Measurements from ENCODE around the gene IQCM.

IQCM gene

GRCh38 chr4:149815743-149816142, at the start of gene IQCM:
TSS of gene IQCM (minus strand) at chr4:149815843. CDS start at chr4:149742691, 73,152 bp downstream.
- no peak for DNase-seq

GRCh38 chr4:149857446-149857845, 41.8 kb upstream of the IQCM start:
- DNase-seq, result no peak

GRCh38 chr4:149845743-149846142, 30.1 kb upstream of the IQCM start:
- DNase-seq, result peak; percentile 91

- DNase-seq, result no peak
These were observed 26.0 kb upstream of the IQCM start for GRCh38 chr4:149841686-149842085.

- DNase-seq, result no peak
These were observed 22.4 kb upstream of the IQCM start for GRCh38 chr4:149838036-149838435.

GRCh38 chr4:149836546-149836945, 20.9 kb upstream of the IQCM start:
- DNase-seq, result no peak

GRCh38 chr4:149835280-149835679, 19.6 kb upstream of the IQCM start:
- DNase-seq, result no peak

- DNase-seq, result no peak
These were observed 16.1 kb upstream of the IQCM start for GRCh38 chr4:149831656-149832208.

GRCh38 chr4:149830823-149831222, 15.2 kb upstream of the IQCM start:
- DNase-seq, result no peak

GRCh38 chr4:149825336-149825735, 9.7 kb upstream of the IQCM start:
- DNase-seq, result no peak

- DNase-seq, result no peak
These were observed 8.2 kb upstream of the IQCM start for GRCh38 chr4:149823769-149824221.

- no peak for DNase-seq
These were observed 14.2 kb downstream of the IQCM start for GRCh38 chr4:149801416-149801815.

GRCh38 chr4:149799546-149799945, 16.1 kb downstream of the IQCM start:
- no peak for DNase-seq

GRCh38 chr4:149796381-149796780, 19.3 kb downstream of the IQCM start:
- no peak for DNase-seq

GRCh38 chr4:149795256-149795655, 20.4 kb downstream of the IQCM start:
- no peak for DNase-seq

GRCh38 chr4:149794352-149794751, 21.3 kb downstream of the IQCM start:
- DNase-seq, result no peak

- DNase-seq, result no peak
These were observed 22.2 kb downstream of the IQCM start for GRCh38 chr4:149793459-149793858.

- DNase-seq, result no peak
These were observed 23.8 kb downstream of the IQCM start for GRCh38 chr4:149791851-149792250.

- no peak for DNase-seq
These were observed 25.3 kb downstream of the IQCM start for GRCh38 chr4:149790172-149790907.

- DNase-seq, result no peak
These were observed 27.3 kb downstream of the IQCM start for GRCh38 chr4:149788300-149788699.

- no peak for DNase-seq
These were observed 29.8 kb downstream of the IQCM start for GRCh38 chr4:149785696-149786431.

- DNase-seq, result no peak
These were observed 31.6 kb downstream of the IQCM start for GRCh38 chr4:149784018-149784417.

GRCh38 chr4:149781150-149781549, 34.5 kb downstream of the IQCM start:
- DNase-seq, result no peak

GRCh38 chr4:149768477-149768876, 47.2 kb downstream of the IQCM start:
- DNase-seq, result no peak
